ENCODE results near the gene NBPF11. TPM values are rescaled to one million over a fixed set of nuclear protein-coding genes. Genes with fewer than 3 reads are reported as not detected.

The NBPF11 gene
- total RNA-seq (2022; extraction: Qiagen RNA extraction; ENCODE audit: low read depth): 4.3 to 5.7 TPM (median 5.0 TPM) in 5 replicates

GRCh38 chr1:148151911-148152656 is at the start of gene NBPF11:
TSS of gene NBPF11 (minus strand) at chr1:148152281. CDS start at chr1:148127003, 25,278 bp downstream.

Other genes with a start within 250 kb of the NBPF11 start
- not detected in 5 replicates for gene GJA8, start 249.5 kb downstream of the NBPF11 start, total RNA-seq (2022; extraction: Qiagen RNA extraction; ENCODE audit: low read depth)
- 4.6 to 8.0 TPM (median 5.0 TPM) in 5 replicates for gene GPR89B, start 223.9 kb downstream of the NBPF11 start, total RNA-seq (2022; extraction: Qiagen RNA extraction; ENCODE audit: low read depth)

Measured in A549 treated with CpdA at 1 μM for 4 hours (cell line).